Measurements from ENCODE around the gene FAM241A. TPM values are rescaled to one million over a fixed set of nuclear protein-coding genes. Genes with fewer than 3 reads are reported as not detected.
A peak's percentile ranks its signal among the peaks of the same experiment; 100 is the strongest.

FAM241A gene
- total and polyA plus RNA-seq, 2 donors (not counting 3 experiments of a cell fraction or from before 2014, with no cell fraction given), result 3.2 to 9.1 TPM

- intact Hi-C loops (cut with micrococcal nuclease) (no loop called here), dilution Hi-C loops (cut with MboI; ENCODE audit: extremely low pct_ligation_motif_present, low sequenced_read_pairs) (no loop called here)
- H4K20me1 ChIP-seq (replicated peaks; ENCODE audit: control insufficient read depth, extremely low read depth, insufficient read depth, low read length), result no peaks in the 10 kb centered on the region
- POLR2A ChIA-PET, result no interaction called here
- H3K79me2 ChIP-seq (ENCODE audit: control insufficient read depth, insufficient read depth, low read length), result peaks cover 53% of the 10 kb centered on the region
- TF ChIP-seq JUN (IDR thresholded peaks at IDR 0.05; ENCODE audit: borderline replicate concordance, insufficient read depth, insufficient read length, low read depth) (peak; percentile 21), GATA2 (IDR thresholded peaks at IDR 0.05; ENCODE audit: insufficient read depth, insufficient read length, low read depth, low read length) (no peak)
- peak overlapping the region; percentile 72 for H3K27ac ChIP-seq (ENCODE audit: insufficient read depth, low read depth, low read length)
- DNase-seq (ENCODE audit: low read depth, low spot score), result no peak
- CTCF ChIA-PET, result interaction anchor here (0.7 to 1.0 kb wide), 2 partner anchors 21 kb away, joined by 3 read pairs; no protein-coding TSS in a partner anchor
- H3K4me2 ChIP-seq (ENCODE audit: insufficient read depth, low read length), result peak overlapping the region; percentile 62
- H3K9ac ChIP-seq (replicated peaks; ENCODE audit: extremely low read depth, insufficient read depth, low read length), result no peak overlapping the region
- H3K9me3 ChIP-seq (replicated peaks; ENCODE audit: control insufficient read depth, insufficient read depth, low read length), result no peaks in the 10 kb centered on the region
- no peaks in the 10 kb centered on the region for H3K27me3 ChIP-seq (ENCODE audit: control insufficient read depth in 2 of 2, insufficient read depth in 2 of 2, low read length in 2 of 2)
- H3K4me3 ChIP-seq (replicated peaks in 1 of 3; ENCODE audit: insufficient read depth in 1 of 3, low read depth in 1 of 3, low read length in 3 of 3), result no peak overlapping the region
- H2AFZ ChIP-seq (ENCODE audit: low read depth, low read length), result no peak overlapping the region
- no TSS peak for BruUV-seq (replicated peaks)
- peaks cover 22% of the 10 kb centered on the region for H3K4me1 ChIP-seq (ENCODE audit: control insufficient read depth, extremely low read depth, insufficient read depth, low read length)
- H3K9me1 ChIP-seq (replicated peaks; ENCODE audit: control insufficient read depth, extremely low read depth, insufficient read depth, low read length), result no peaks in the 10 kb centered on the region
- H3K36me3 ChIP-seq (ENCODE audit: control insufficient read depth in 2 of 2, extremely low read depth in 1 of 2, insufficient read depth in 2 of 2, low read length in 2 of 2), result no peaks in the 10 kb centered on the region
- FAIRE-seq, result peak; percentile 49
Observed at GRCh38 chr4:112168719-112169500, 23.7 kb downstream of the FAM241A start.

- Histone ChIP-seq H4K20me1 (replicated peaks; ENCODE audit: control insufficient read depth, extremely low read depth, insufficient read depth, low read length) (no peaks in the 10 kb centered on the region), H3K9ac (replicated peaks; ENCODE audit: extremely low read depth, insufficient read depth, low read length) (peak overlapping the region; percentile 39), H3K4me2 (ENCODE audit: insufficient read depth, low read length) (peak overlapping the region; percentile 44), H3K36me3 (ENCODE audit: control insufficient read depth in 2 of 2, extremely low read depth in 1 of 2, insufficient read depth in 2 of 2, low read length in 2 of 2) (no peaks in the 10 kb centered on the region), H3K79me2 (ENCODE audit: control insufficient read depth, insufficient read depth, low read length) (peaks cover 56% of the 10 kb centered on the region), H3K4me1 (ENCODE audit: control insufficient read depth, extremely low read depth, insufficient read depth, low read length) (peaks cover 22% of the 10 kb centered on the region), H3K27me3 (ENCODE audit: control insufficient read depth in 2 of 2, insufficient read depth in 2 of 2, low read length in 2 of 2) (no peaks in the 10 kb centered on the region), H3K27ac (ENCODE audit: insufficient read depth, low read depth, low read length) (peak overlapping the region; percentile 74), H3K9me1 (replicated peaks; ENCODE audit: control insufficient read depth, extremely low read depth, insufficient read depth, low read length) (no peaks in the 10 kb centered on the region), H2AFZ (ENCODE audit: low read depth, low read length) (no peak overlapping the region), H3K9me3 (replicated peaks; ENCODE audit: control insufficient read depth, insufficient read depth, low read length) (no peaks in the 10 kb centered on the region), H3K4me3 (replicated peaks in 1 of 3; ENCODE audit: insufficient read depth in 1 of 3, low read depth in 1 of 3, low read length in 3 of 3) (no peak overlapping the region)
- FAIRE-seq, result peak; percentile 92
- dilution Hi-C loops (cut with MboI; ENCODE audit: extremely low pct_ligation_motif_present, low sequenced_read_pairs), result no loop called here
- intact Hi-C loops (cut with micrococcal nuclease), result loop anchor here (1.0 to 2.0 kb wide), 2 partner anchors 18 to 23 kb away; no protein-coding TSS in a partner anchor
- ChIA-PET POLR2A (no interaction called here), CTCF (no interaction called here)
- DNase-seq (ENCODE audit: low read depth, low spot score), result peak; percentile 74
- BruUV-seq (replicated peaks), result TSS peak; percentile 13
- TF ChIP-seq JUN (IDR thresholded peaks at IDR 0.05; ENCODE audit: borderline replicate concordance, insufficient read depth, insufficient read length, low read depth) (peak; percentile 77), MAX (IDR thresholded peaks at IDR 0.05; ENCODE audit: insufficient read depth, insufficient read length) (no peak), EZH2 (IDR thresholded peaks at IDR 0.05; ENCODE audit: borderline replicate concordance, low read depth, low read length, severe bottlenecking) (no peak), GATA2 (IDR thresholded peaks at IDR 0.05; ENCODE audit: insufficient read depth, insufficient read length, low read depth, low read length) (peak; percentile 94), CTCF (IDR thresholded peaks at IDR 0.05; ENCODE audit: extremely low read depth in 1 of 2, insufficient read depth in 1 of 2, low read depth in 1 of 2, low read length in 2 of 2) (no peak), POLR2A (IDR thresholded peaks at IDR 0.05; ENCODE audit: low read depth, low read length) (no peak), POLR2AphosphoS5 (IDR thresholded peaks at IDR 0.05; ENCODE audit: insufficient read depth, low read depth, low read length) (no peak), FOS (IDR thresholded peaks at IDR 0.05; ENCODE audit: borderline replicate concordance, insufficient read depth, low read length) (peak; percentile 94), MYC (IDR thresholded peaks at IDR 0.05; ENCODE audit: low read depth, low read length) (no peak)
Observed at GRCh38 chr4:112170451-112170993, 25.3 kb downstream of the FAM241A start.

Measured in endothelial cell of umbilical vein (primary cell).